Adrenal gland (tissue), 5 donors: ENCODE data around the gene TRIO.

ENCODE experiments used
- CTCF ChIP-seq, 6 experiments: fragments of 450-650 bp in 4 of 6; fragments of 200-600 bp in 2 of 6; sonication (generic) in 1 of 6; IDR thresholded peaks; 1 replicate in 5 of 6; 2 replicates in 1 of 6; pipeline versions ENCODE4 v1.5.1 to v1.8.0; 2016 to 2021; ENCODE audit warnings: antibody characterized with exemption in 6 of 6, mild to moderate bottlenecking in 2 of 6, moderate library complexity in 1 of 6
- POLR2A ChIP-seq, 2 donors: fragments of 450-650 bp; IDR thresholded peaks; one replicate each; pipeline ENCODE4 v1.6.1; 2017; ENCODE audit warnings: antibody characterized with exemption in 2 of 2, mild to moderate bottlenecking in 2 of 2, moderate library complexity in 1 of 2
- donor health status: DM: no; HTN: no; CAD: no.

- no peak for TF ChIP-seq CTCF (IDR thresholded peaks at IDR 0.05)
- no peak for TF ChIP-seq POLR2A (IDR thresholded peaks at IDR 0.05)
Observed at GRCh38 chr5:14174230-14174636, 31.1 kb downstream of the TRIO start.
